ENCODE data around the gene OR4K5.
"Not testable (repeated sequence)": the region's sequence is repeated elsewhere in the genome, so short reads cannot be mapped to it uniquely, and the experiment has no call there.

The OR4K5 gene

DNA sequence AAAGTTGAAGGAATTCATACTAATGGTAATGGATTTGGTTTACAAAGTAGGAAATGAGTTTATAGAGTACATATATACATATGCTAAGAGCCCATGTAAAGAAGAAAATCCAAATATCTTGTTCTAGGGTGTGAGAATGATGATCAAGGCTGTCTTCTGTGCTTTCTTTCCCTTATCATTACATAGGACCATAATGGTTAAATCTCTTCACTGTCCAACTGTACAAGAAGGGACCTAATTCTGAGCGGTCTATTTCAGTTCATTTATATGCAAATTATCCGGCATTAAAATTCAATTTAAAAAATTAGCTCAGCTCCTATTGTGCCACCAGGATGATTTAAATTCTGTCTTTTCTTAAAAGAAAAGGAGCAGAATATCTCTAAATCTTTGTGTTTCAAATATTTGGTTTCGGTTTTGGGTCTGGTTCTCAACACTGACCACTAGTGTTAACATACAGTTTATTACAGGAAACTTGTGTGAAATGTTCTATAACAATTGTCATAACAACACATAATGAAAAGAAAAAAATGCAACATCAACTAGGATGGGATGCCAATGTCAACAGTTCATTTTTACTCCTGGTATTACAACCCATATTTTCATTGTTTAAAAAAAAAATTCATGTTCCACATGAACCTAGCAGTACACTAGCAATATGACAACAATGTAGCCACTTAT is 27.1 kb downstream of the OR4K5 start:
- H3K27ac Mint-ChIP-seq = no peak overlapping the region
- H3K27me3 Mint-ChIP-seq = no peaks in the 10 kb centered on the region
- no peaks in the 10 kb centered on the region for H3K4me1 Mint-ChIP-seq (ENCODE audit: low read depth)
- H3K9me3 Mint-ChIP-seq = no peaks in the 10 kb centered on the region
- H3K4me3 Mint-ChIP-seq = no peak overlapping the region
- no peaks in the 10 kb centered on the region for H3K36me3 Mint-ChIP-seq (ENCODE audit: low read depth)

DNA sequence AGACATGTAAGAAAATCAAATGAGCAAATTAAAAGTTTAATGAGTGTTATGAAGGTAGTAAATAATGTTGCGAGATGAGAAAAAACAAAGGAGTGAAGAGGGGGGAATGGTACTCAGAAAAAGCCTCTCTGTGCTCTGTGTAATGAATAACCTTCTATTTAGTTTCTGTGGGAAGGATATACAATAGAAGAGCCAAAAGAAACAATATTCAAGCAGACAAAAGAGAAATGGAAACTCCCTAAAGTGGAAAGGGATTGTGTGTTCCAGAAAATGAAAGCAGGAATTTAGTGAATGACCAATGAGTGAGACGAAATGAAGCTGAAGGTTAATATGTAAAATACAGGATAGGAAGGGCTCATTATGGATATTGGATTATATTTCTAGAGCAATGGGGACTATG is 28.8 kb downstream of the OR4K5 start:
- H3K4me1 Mint-ChIP-seq (ENCODE audit: low read depth) = no peaks in the 10 kb centered on the region
- H3K9me3 Mint-ChIP-seq = no peaks in the 10 kb centered on the region

DNA sequence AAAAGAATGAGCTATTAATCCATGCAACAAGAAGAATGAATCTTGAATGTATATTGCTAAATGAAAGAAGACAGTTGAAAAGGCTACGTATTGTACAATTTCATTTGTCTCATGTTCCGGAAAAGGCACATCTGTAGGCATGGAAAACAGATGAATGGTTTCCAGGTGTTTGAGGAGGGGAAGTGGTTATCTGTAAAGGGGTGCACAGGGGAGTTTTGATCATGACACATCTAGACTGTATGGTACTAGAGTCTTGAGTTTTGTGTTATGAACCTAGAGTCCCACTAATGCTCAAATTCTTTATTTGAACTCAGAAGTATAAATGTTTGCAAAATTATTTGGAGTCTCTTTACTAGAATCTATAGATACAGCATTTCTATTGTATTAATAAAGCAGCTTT is 49.3 kb downstream of the OR4K5 start:
- not testable (repeated sequence) for H3K36me3 Mint-ChIP-seq (ENCODE audit: low read depth); H3K27ac Mint-ChIP-seq; H3K9me3 Mint-ChIP-seq; H3K4me3 Mint-ChIP-seq; H3K4me1 Mint-ChIP-seq (ENCODE audit: low read depth); H3K27me3 Mint-ChIP-seq

More for the DNA sequence above, 28.8 kb downstream of the OR4K5 start:
- no peak overlapping the region for H3K27ac Mint-ChIP-seq
- no peaks in the 10 kb centered on the region for H3K36me3 Mint-ChIP-seq (ENCODE audit: low read depth)
- no peaks in the 10 kb centered on the region for H3K27me3 Mint-ChIP-seq
- no peak overlapping the region for H3K4me3 Mint-ChIP-seq
